H1 (cell line): Measurements from ENCODE around the gene KCNK2. TPM values are rescaled to one million over a fixed set of nuclear protein-coding genes. Genes with fewer than 3 reads are reported as not detected.

Experiments used
- CEBPB ChIP-seq: IDR thresholded peaks from 2 replicates; pipeline ENCODE4 v1.6.1; 2012; ENCODE audit warnings: low read depth, low read length
- GABPA ChIP-seq: IDR thresholded peaks from 2 replicates; pipeline ENCODE4 v1.6.1; 2011; ENCODE audit warnings: mild to moderate bottlenecking, low read length, moderate library complexity, borderline replicate concordance; ENCODE audit not compliant: insufficient read depth
- KDM4A ChIP-seq: IDR thresholded peaks from one replicate; pipeline ENCODE4 v1.7.1; 2012; ENCODE audit warnings: low read depth, mild to moderate bottlenecking, moderate library complexity, low read length, inconsistent platforms; ENCODE audit not compliant: severe bottlenecking
- MAFK ChIP-seq: IDR thresholded peaks from 2 replicates; pipeline ENCODE4 v1.6.1; 2012; ENCODE audit warnings: low read depth, mild to moderate bottlenecking, improper control_type of control experiment, low read length
- SIN3A ChIP-seq, 2 experiments: IDR thresholded peaks in 1 of 2; conservative IDR thresholded peaks in 1 of 2; 2 replicates each; pipeline ENCODE4 v1.6.1; 2011 to 2012; ENCODE audit warnings: low read length in 2 of 2, improper control_type of control experiment in 1 of 2, low read depth in 1 of 2, mild to moderate bottlenecking in 1 of 2
- SRF ChIP-seq: IDR thresholded peaks from 2 replicates; pipeline ENCODE4 v1.6.1; 2011; ENCODE audit warnings: mild to moderate bottlenecking, low read depth, low read length, moderate library complexity
- TAF7 ChIP-seq: optimal IDR thresholded peaks from 2 replicates; pipeline ENCODE3; 2011; ENCODE audit warnings: low read depth, mild to moderate bottlenecking, inconsistent platforms, low read length, moderate library complexity, borderline replicate concordance
- polyA plus RNA-seq, 7 experiments: library from polyadenylated mRNA; depleted of rRNA in 3 of 7; stranded (reverse) in 5 of 7; unstranded in 2 of 7; fragments of >200 nt in 5 of 7; fragments of 200-250 nt in 2 of 7; gene quantifications; 1 replicate in 5 of 7; 2 replicates in 1 of 7; 4 replicates in 1 of 7; pipeline versions ENCODE4 v1.2.1 to v1.2.3, GENCODE V29; 2011 to 2013; ENCODE audit warnings: missing spikeins in 2 of 7, mixed read lengths in 2 of 7
- total RNA-seq: library from RNA; stranded (reverse); fragmentation: NEBNext Ultra II Directional; extraction: Animal tissue kit (Norgen Biotek cat#: 25700); gene quantifications from 2 replicates; pipeline ENCODE4 v1.2.1, GENCODE V29; 2021
- TF ChIP-seq, protein P1 (sequence below): fragments of 300-600 bp; sonication (generic); IDR thresholded peaks from 2 replicates; pipeline ENCODE4 v1.7.1; 2012; ENCODE audit warnings: low read length, moderate library complexity, mild to moderate bottlenecking, inconsistent platforms; ENCODE audit not compliant: insufficient replicate concordance

The KCNK2 gene
- total and polyA plus RNA-seq, 2 of the 8 experiments (the other 6 are each of a cell fraction or from before 2014, with no cell fraction given), result 0.59 to 1.2 TPM

DNA sequence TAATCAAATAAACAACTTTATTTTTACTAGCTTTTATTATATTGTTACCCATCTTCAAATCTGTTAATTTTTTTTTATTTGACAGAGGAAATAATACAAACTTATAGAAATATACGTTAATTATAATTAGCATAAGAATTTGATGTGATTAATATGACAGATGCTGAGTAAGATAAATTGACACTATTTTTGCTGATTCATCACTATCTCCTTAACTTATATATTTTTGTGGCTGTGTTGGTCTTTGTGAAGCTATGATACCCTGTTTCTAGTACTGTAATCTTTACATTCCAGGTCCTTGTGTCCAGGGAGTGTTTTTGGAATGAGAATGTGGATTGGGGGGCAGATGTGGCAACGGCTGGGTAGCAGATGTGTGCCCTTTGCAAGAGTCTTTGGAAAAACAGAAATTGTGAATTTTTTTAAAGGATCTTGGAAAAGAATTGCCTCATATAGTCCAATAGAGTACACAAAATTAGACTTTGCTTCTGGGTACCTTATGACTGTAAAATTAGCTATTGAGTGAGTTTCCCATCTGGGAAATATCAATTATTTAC lies 102.6 kb downstream of the KCNK2 start (continued):
- TF ChIP-seq, protein P1, sequence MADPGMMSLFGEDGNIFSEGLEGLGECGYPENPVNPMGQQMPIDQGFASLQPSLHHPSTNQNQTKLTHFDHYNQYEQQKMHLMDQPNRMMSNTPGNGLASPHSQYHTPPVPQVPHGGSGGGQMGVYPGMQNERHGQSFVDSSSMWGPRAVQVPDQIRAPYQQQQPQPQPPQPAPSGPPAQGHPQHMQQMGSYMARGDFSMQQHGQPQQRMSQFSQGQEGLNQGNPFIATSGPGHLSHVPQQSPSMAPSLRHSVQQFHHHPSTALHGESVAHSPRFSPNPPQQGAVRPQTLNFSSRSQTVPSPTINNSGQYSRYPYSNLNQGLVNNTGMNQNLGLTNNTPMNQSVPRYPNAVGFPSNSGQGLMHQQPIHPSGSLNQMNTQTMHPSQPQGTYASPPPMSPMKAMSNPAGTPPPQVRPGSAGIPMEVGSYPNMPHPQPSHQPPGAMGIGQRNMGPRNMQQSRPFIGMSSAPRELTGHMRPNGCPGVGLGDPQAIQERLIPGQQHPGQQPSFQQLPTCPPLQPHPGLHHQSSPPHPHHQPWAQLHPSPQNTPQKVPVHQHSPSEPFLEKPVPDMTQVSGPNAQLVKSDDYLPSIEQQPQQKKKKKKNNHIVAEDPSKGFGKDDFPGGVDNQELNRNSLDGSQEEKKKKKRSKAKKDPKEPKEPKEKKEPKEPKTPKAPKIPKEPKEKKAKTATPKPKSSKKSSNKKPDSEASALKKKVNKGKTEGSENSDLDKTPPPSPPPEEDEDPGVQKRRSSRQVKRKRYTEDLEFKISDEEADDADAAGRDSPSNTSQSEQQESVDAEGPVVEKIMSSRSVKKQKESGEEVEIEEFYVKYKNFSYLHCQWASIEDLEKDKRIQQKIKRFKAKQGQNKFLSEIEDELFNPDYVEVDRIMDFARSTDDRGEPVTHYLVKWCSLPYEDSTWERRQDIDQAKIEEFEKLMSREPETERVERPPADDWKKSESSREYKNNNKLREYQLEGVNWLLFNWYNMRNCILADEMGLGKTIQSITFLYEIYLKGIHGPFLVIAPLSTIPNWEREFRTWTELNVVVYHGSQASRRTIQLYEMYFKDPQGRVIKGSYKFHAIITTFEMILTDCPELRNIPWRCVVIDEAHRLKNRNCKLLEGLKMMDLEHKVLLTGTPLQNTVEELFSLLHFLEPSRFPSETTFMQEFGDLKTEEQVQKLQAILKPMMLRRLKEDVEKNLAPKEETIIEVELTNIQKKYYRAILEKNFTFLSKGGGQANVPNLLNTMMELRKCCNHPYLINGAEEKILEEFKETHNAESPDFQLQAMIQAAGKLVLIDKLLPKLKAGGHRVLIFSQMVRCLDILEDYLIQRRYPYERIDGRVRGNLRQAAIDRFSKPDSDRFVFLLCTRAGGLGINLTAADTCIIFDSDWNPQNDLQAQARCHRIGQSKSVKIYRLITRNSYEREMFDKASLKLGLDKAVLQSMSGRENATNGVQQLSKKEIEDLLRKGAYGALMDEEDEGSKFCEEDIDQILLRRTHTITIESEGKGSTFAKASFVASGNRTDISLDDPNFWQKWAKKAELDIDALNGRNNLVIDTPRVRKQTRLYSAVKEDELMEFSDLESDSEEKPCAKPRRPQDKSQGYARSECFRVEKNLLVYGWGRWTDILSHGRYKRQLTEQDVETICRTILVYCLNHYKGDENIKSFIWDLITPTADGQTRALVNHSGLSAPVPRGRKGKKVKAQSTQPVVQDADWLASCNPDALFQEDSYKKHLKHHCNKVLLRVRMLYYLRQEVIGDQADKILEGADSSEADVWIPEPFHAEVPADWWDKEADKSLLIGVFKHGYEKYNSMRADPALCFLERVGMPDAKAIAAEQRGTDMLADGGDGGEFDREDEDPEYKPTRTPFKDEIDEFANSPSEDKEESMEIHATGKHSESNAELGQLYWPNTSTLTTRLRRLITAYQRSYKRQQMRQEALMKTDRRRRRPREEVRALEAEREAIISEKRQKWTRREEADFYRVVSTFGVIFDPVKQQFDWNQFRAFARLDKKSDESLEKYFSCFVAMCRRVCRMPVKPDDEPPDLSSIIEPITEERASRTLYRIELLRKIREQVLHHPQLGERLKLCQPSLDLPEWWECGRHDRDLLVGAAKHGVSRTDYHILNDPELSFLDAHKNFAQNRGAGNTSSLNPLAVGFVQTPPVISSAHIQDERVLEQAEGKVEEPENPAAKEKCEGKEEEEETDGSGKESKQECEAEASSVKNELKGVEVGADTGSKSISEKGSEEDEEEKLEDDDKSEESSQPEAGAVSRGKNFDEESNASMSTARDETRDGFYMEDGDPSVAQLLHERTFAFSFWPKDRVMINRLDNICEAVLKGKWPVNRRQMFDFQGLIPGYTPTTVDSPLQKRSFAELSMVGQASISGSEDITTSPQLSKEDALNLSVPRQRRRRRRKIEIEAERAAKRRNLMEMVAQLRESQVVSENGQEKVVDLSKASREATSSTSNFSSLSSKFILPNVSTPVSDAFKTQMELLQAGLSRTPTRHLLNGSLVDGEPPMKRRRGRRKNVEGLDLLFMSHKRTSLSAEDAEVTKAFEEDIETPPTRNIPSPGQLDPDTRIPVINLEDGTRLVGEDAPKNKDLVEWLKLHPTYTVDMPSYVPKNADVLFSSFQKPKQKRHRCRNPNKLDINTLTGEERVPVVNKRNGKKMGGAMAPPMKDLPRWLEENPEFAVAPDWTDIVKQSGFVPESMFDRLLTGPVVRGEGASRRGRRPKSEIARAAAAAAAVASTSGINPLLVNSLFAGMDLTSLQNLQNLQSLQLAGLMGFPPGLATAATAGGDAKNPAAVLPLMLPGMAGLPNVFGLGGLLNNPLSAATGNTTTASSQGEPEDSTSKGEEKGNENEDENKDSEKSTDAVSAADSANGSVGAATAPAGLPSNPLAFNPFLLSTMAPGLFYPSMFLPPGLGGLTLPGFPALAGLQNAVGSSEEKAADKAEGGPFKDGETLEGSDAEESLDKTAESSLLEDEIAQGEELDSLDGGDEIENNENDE, result no peak
- TF ChIP-seq SRF (no peak), MAFK (peak; percentile 81), CEBPB (no peak), TAF7 (no peak), SIN3A (conservative IDR thresholded peaks at IDR 0.05 in 1 of 2, IDR thresholded peaks at IDR 0.05 in 1 of 2; ENCODE audit: low read depth in 1 of 2, low read length in 2 of 2) (no peak), GABPA (no peak), KDM4A (no peak)
